Measurements from ENCODE around the gene FCHSD2. TPM values are rescaled to one million over a fixed set of nuclear protein-coding genes. Genes with fewer than 3 reads are reported as not detected.

FCHSD2 gene
- total and polyA plus RNA-seq, 4 donors, result 14.7 to 41.6 (median 32.6) TPM

DNA sequence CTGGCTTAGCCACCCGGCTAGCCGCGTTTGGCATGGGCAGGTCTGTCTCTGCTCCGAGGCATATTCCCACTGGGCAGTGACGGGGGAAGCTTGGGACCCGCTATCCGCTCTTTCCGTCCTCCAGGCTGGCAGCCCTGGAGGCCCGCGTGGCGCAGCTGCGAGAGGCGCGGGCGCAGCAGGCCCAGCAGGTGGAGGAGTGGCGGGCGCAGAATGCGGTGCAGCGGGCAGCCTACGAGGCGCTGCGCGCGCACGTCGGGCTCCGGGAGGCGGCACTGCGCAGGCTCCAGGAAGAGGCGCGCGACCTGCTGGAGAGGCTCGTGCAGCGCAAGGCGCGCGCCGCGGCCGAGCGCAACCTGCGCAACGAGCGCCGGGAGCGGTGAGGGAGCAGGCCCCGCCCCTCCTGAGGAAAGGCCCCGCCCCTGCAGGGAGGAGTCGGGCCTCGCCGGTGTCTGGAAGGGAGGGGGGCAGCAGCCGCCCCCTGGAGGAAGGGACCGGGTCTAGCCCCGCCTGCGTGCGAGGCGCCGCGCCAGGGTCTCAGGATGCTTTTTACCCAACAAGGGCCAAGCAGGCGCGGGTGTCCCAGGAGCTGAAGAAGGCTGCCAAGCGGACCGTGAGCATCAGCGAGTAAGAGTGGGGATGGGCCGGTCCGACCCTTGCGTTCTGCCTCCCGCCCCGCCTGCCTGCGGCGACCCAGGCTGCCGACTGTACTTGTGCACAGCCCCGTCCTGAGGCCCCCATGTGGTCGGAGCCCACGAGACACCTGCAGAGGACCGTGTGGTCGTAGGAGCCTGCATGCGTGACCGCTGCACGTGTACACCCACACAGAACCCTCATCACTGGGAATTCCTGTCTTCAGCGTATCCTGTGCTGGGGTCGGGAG, 320.0 kb downstream of the FCHSD2 start:
- ATAC-seq (ENCODE audit: insufficient read depth, low FRiP score) (peak; percentile 89), DNase-seq (peak; percentile 89 to 95 (median 94))
- Histone ChIP-seq H3K4me3 (peak overlapping the region; percentile 14), H3K9me3 (ENCODE audit: control insufficient read depth in 4 of 4, insufficient read depth in 3 of 4, low read length in 3 of 4) (no peaks in the 10 kb centered on the region), H3K9ac (ENCODE audit: insufficient read depth in 1 of 2, low read length in 2 of 2) (peak overlapping the region; percentile 21 to 61), H3K4me1 (ENCODE audit: control insufficient read depth in 5 of 5, insufficient read depth in 5 of 5, low read length in 5 of 5) (peaks cover 0 to 16% (median 3%) of the 10 kb centered on the region in 5 donors), H3K27me3 (ENCODE audit: control insufficient read depth in 3 of 3, insufficient read depth in 3 of 3, low read length in 2 of 3) (no peaks in the 10 kb centered on the region), H3K27ac (ENCODE audit: low read depth in 1 of 2, low read length in 1 of 2) (peak overlapping the region in 1 of 2 donors; percentile 5), H3K36me3 (ENCODE audit: control insufficient read depth in 4 of 4, insufficient read depth in 4 of 4, low read length in 4 of 4) (peaks cover 0 to 19% (median 8%) of the 10 kb centered on the region in 4 donors)
- 31 to 46% methylated on average over 76 to 82 of the region's 82 CpGs for WGBS, 2 donors
- TF ChIP-seq CTCF (IDR thresholded peaks at IDR 0.05; ENCODE audit: control extremely low read depth, extremely low read depth), result no peak

DNA sequence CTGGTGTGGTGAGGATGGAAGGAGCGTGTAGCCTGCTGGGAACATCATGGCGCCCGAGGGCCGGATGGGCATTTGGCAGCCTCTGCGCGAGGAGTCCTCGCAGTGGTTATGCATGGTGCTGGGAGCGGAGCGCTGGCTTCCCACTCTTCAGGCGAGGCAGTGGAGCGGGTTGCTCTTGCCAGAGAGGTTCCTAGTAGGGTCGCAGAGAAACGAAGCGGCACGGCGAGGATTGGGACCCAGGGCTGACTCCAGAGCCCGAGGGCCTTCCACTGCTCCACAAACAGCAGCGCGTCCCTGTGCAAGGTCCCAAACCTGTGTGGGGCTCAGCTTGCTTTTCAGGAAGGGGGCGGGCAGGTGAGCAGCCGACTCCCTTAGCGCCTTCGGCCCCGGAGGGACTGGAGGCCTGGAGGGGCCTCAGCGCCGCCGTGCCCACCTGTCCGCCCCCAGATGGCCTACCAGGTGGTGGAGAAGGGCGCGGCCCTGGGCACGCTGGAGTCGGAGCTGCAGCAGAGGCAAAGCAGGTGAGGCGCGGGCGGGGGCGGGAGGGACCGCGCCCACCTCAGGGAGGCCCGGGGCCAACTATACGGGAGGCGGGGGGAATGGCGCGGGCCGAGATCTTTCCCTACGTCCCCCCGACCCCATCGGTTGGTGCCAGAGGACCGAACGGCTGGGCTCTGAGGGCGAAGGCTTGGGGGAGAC, 320.7 kb downstream of the FCHSD2 start:
- H3K4me3 ChIP-seq, result peak overlapping the region; percentile 14
- DNase-seq, result no peak
- ATAC-seq (ENCODE audit: insufficient read depth, low FRiP score), result no peak
- peaks cover 0 to 19% (median 8%) of the 10 kb centered on the region in 4 donors for H3K36me3 ChIP-seq (ENCODE audit: control insufficient read depth in 4 of 4, insufficient read depth in 4 of 4, low read length in 4 of 4)
- 60 to 77% methylated on average over 44 to 50 of the region's 50 CpGs for WGBS, 2 donors
- peak overlapping the region; percentile 21 to 61 for H3K9ac ChIP-seq (ENCODE audit: insufficient read depth in 1 of 2, low read length in 2 of 2)
- no peaks in the 10 kb centered on the region for H3K27me3 ChIP-seq (ENCODE audit: control insufficient read depth in 3 of 3, insufficient read depth in 3 of 3, low read length in 2 of 3)
- peaks cover 0 to 16% (median 3%) of the 10 kb centered on the region in 5 donors for H3K4me1 ChIP-seq (ENCODE audit: control insufficient read depth in 5 of 5, insufficient read depth in 5 of 5, low read length in 5 of 5)
- H3K27ac ChIP-seq (ENCODE audit: low read depth in 1 of 2, low read length in 1 of 2), result no peak overlapping the region
- no peaks in the 10 kb centered on the region for H3K9me3 ChIP-seq (ENCODE audit: control insufficient read depth in 4 of 4, insufficient read depth in 3 of 4, low read length in 3 of 4)
- no peak for TF ChIP-seq CTCF (IDR thresholded peaks at IDR 0.05; ENCODE audit: control extremely low read depth, extremely low read depth)

DNA sequence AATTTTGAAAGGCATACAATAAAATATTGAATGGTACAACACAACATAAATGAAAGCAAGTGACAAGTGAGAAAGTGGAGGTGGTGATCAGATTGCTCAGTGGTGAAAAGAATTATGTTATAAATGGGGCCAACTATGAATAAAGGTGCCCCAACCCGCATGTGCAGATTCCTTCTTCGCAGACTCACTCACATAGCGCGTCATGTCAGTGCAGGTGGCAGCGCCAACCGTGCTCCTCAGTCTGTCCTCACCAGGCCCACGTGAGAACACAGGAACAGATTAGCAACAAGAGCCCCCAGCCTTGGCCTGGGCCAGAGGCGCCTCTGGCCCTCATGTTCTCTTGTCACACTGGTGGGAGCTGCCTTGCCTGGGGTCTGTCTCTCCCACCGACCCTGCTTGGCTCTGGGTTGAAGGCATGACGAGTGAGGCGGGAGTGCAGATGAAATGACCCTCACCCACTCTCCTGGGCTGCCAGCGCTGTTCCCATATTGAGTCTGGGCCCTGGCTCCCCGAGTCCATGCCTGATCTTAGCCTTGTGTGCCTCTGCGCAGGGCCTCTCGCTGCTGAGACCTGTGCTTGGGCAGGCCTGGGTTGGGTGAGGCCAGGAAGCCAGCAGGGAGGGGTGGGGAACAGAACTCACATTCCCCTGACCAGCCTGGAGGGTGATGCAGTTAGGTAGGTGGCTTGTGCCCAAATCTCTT, 321.5 kb downstream of the FCHSD2 start:
- ATAC-seq (ENCODE audit: insufficient read depth, low FRiP score) (no peak), DNase-seq (no peak)
- Histone ChIP-seq H3K27me3 (ENCODE audit: control insufficient read depth in 3 of 3, insufficient read depth in 3 of 3, low read length in 2 of 3) (no peaks in the 10 kb centered on the region), H3K4me1 (ENCODE audit: control insufficient read depth in 5 of 5, insufficient read depth in 5 of 5, low read length in 5 of 5) (peaks cover 0 to 16% (median 3%) of the 10 kb centered on the region in 5 donors), H3K9me3 (ENCODE audit: control insufficient read depth in 4 of 4, insufficient read depth in 3 of 4, low read length in 3 of 4) (no peaks in the 10 kb centered on the region), H3K36me3 (ENCODE audit: control insufficient read depth in 4 of 4, insufficient read depth in 4 of 4, low read length in 4 of 4) (peaks cover 0 to 19% (median 8%) of the 10 kb centered on the region in 4 donors), H3K9ac (ENCODE audit: insufficient read depth in 1 of 2, low read length in 2 of 2) (no peak overlapping the region), H3K4me3 (no peak overlapping the region), H3K27ac (ENCODE audit: low read depth in 1 of 2, low read length in 1 of 2) (no peak overlapping the region)
- 94 to 96% methylated on average over 15 of the region's 15 CpGs for WGBS, 2 donors
- no peak for TF ChIP-seq CTCF (IDR thresholded peaks at IDR 0.05; ENCODE audit: control extremely low read depth, extremely low read depth)
